ENCODE results near the gene RAE1. TPM values are rescaled to one million over a fixed set of nuclear protein-coding genes. Genes with fewer than 3 reads are reported as not detected.

Gene RAE1
- total and polyA plus RNA-seq, 2 of the 4 experiments (the other 2 are of a cell fraction): 32.8 to 80.5 TPM

- in situ Hi-C loops (cut with MboI; ENCODE audit: low sequenced_read_pairs): loop anchor here (25.0 kb wide), 1 partner anchor 1659 kb away; the partner anchor contains the start of genes ATP5F1E and PRELID3B
- H2BK20ac ChIP-seq (ENCODE audit: low read depth, low read length): no peak overlapping the region
- H4K8ac ChIP-seq (ENCODE audit: low read depth in 2 of 2, low read length in 2 of 2): no peak overlapping the region
- H4K91ac ChIP-seq (ENCODE audit: insufficient read depth, low read depth, low read length): no peak overlapping the region
- no peak for DNase-seq
- no peak overlapping the region for H2BK5ac ChIP-seq (ENCODE audit: low read depth, low read length, poor library complexity, severe bottlenecking)
- no peak overlapping the region for H3K4me2 ChIP-seq (ENCODE audit: low read depth, low read length)
- H3K36me3 ChIP-seq (ENCODE audit: control insufficient read depth, insufficient read depth, low read length): peaks cover 48% of the 10 kb centered on the region
- no peaks in the 10 kb centered on the region for H3K9me3 ChIP-seq (ENCODE audit: control insufficient read depth, insufficient read depth, low read length)
- no peak overlapping the region for H2AK9ac ChIP-seq (replicated peaks; ENCODE audit: low read depth, low read length, poor library complexity)
- H2AK5ac ChIP-seq (ENCODE audit: low read depth, low read length): no peak overlapping the region
- intact Hi-C loops (cut with micrococcal nuclease): no loop called here
- ChIA-PET CTCF (interaction anchor here (0.8 kb wide), 1 partner anchor 14 kb away, joined by 3 read pairs; no protein-coding TSS in a partner anchor), POLR2A (ENCODE audit: unreplicated experiment) (no interaction called here)
- ATAC-seq (ENCODE audit: low read depth): no peak
- H4K20me1 ChIP-seq (ENCODE audit: insufficient read depth, low read length): no peaks in the 10 kb centered on the region; the same call in 1 of the 2 replicates
- no peak overlapping the region for H4K5ac ChIP-seq (ENCODE audit: low read depth, low read length)
- H3K9ac ChIP-seq (ENCODE audit: low read depth, low read length): no peak overlapping the region
- no peaks in the 10 kb centered on the region for H3K9me1 ChIP-seq (ENCODE audit: insufficient read depth, low read length)
- no peaks in the 10 kb centered on the region for H3K4me1 ChIP-seq (ENCODE audit: control insufficient read depth, insufficient read depth, low read length)
- BruUV-seq (replicated peaks): no TSS peak
- H2BK120ac ChIP-seq (ENCODE audit: low read depth, low read length): no peak overlapping the region
- H3K27ac ChIP-seq (ENCODE audit: insufficient read depth, low read length): no peak overlapping the region
- no peak overlapping the region for H3K56ac ChIP-seq (ENCODE audit: extremely low read depth, insufficient read depth, low read length)
- H3K27me3 ChIP-seq (ENCODE audit: control insufficient read depth, insufficient read depth, low read length): no peaks in the 10 kb centered on the region
- H3K4me3 ChIP-seq (ENCODE audit: insufficient read depth, low read depth, low read length): no peak overlapping the region
- H3K79me1 ChIP-seq (ENCODE audit: low read depth in 1 of 2, low read length in 2 of 2): no peaks in the 10 kb centered on the region; a peak in 1 of 4 replicates
- H3K14ac ChIP-seq (replicated peaks; ENCODE audit: low read depth, low read length): no peak overlapping the region
- no peak overlapping the region for H2BK15ac ChIP-seq (ENCODE audit: low read depth, low read length)
- TF ChIP-seq FOS (IDR thresholded peaks at IDR 0.05; ENCODE audit: low read depth, low read length) (no peak), MAFK (IDR thresholded peaks at IDR 0.05; ENCODE audit: low read depth, low read length) (no peak), BHLHE40 (IDR thresholded peaks at IDR 0.05; ENCODE audit: low read depth, low read length) (no peak), MAZ (IDR thresholded peaks at IDR 0.05; ENCODE audit: borderline replicate concordance, low read depth, low read length) (no peak), RAD21 (IDR thresholded peaks at IDR 0.05; ENCODE audit: low read length) (no peak), ELK1 (IDR thresholded peaks at IDR 0.05; ENCODE audit: borderline replicate concordance, low read depth, low read length) (no peak), NFE2L2 (IDR thresholded peaks at IDR 0.05; ENCODE audit: low read depth, low read length) (no peak)
- no peak overlapping the region for H2AFZ ChIP-seq (replicated peaks; ENCODE audit: low read length, poor library complexity)
- dilution Hi-C loops (cut with HindIII; ENCODE audit: low sequenced_read_pairs, unreplicated experiment): no loop called here
- H3K4ac ChIP-seq (ENCODE audit: low read depth, low read length): no peak overlapping the region
- no peak overlapping the region for H3K18ac ChIP-seq (ENCODE audit: low read depth, low read length)
- WGBS, 2 experiments (ENCODE audit: extremely low coverage in 2 of 2, insufficient read length in 1 of 2): 80% methylated on average over 1 of the region's 16 CpGs; no CpG with 5 or more reads in 1 of the 2 experiments
- no peak overlapping the region for H3K23ac ChIP-seq (ENCODE audit: low read depth, low read length)
These were observed 27.1 kb downstream of the RAE1 start for GRCh38 chr20:57378107-57378506.

Measured in IMR-90 (cell line).